Stromal cell of bone marrow (primary cell): ENCODE results near the gene LEMD2.
"Not testable (repeated sequence)": the region's sequence is repeated elsewhere in the genome, so short reads cannot be mapped to it uniquely, and the experiment has no call there.

ENCODE experiments used
- DNase-seq: peaks from one replicate; pipeline ENCODE4 v3.0.0-alpha.2; 2012; ENCODE audit warnings: low read depth

LEMD2 gene

DNA sequence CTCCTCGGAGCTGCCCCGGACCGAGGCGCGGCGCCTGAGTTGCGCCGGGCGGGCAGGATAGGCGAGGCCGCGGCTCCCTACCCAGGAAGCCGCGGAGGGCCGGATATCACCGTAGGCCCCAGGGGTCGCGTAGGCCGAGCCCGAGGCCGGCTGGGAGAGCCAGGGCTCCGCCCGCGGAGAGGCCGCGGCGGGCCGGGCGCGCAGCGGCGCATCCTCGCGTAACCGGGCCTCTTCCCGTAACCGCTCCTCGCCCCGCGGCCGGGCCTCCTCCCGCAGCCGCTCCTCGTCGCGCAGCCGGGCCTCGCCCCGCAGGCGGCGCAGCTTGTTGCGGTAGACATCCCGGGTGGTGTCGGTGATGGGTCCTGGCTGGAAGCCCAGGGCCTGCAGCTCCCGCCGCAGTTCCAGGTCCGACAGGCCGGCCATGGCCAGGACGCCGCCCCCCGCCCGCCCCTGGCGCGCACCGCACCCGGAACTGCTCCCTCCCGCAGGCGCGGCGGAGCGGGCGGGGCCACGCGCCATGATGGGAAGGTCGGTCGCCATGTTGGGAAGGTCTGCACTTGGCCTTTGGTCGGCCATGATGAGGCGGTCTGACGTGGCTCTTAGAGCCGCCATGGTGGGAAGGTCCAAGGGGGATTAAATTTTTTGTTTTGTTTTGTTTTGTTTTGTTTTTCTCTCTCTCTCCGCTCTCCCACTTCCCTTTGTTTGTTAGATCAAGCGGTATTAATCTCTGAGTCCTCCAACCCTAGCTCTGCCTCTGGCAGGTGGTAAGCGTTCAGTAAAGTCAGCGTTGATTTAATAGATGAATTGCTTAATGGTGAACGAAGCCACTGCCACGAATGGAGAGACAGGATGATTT, at the start of gene LEMD2:
LEMD2 (minus strand) TSS at position 437 of the 856 bp plus-strand sequence; CDS start at position 423, 14 bp downstream.
- DNase-seq, result peak; percentile 90

DNA sequence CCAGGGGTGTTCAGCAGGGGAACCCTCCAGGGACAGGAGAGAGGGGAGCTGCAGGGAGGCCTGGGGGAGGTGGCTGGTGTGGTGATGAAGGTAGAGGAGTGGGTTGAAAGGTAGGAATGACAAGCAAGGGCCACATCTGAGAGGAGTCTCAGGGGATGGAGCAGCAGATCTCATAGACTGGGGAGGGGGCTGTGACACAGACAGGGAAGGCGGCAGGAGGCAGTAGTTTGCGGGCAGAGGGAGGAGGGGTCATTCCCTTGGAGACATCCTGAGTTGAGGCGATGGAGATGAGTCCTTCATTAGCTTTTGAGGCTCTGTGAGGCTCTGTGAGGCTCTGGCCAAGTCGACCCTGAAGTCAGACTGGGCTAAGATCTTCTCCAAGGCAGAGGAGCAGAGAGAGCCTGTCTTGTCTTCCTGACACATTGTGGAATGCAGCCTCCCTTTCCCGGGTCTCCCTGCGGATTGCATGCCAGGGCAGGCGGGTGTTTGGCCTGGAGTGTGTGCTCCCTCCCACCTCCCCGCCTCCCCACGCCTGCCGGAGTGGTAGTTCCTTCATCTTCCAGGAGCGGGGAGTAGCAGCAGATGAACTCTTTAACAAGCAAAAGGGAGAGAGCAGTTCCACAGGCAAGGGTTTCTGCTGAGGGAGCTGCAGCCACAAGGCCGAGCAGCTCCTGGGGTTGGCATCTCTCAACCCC, 49.2 kb upstream of the LEMD2 start:
- no peak for DNase-seq

DNA sequence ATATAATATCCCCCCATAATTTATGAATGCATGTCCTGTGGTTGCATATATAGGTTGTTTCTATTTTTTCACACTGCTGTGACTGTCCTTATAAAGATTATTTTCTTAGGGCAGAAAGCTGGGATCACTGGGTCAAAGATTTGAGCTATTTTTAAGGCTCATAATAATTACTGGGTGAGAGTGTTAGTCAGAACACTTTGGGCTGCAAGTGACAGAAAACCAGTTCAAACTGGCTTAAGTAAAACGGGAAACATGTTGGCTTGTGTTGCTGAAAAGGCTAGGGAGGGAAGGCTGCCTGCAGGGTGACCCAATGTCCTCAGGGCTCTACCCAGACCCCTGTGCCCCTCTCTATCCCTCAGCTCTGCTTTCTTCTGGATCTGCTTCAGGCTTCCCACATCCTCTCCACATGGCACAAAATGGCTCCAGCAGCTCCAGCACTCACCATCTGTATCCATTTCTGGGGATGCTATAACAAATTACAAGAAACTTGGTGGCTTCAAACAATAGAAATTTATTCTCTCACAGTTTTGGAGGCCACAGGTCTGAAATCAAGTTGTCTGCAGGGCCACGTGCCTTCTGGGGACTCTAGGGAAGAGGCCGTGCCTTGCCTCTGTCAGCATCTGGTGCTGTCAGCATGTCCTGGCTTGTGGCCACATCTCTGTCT, 48.0 kb upstream of the LEMD2 start:
- no peak for DNase-seq

DNA sequence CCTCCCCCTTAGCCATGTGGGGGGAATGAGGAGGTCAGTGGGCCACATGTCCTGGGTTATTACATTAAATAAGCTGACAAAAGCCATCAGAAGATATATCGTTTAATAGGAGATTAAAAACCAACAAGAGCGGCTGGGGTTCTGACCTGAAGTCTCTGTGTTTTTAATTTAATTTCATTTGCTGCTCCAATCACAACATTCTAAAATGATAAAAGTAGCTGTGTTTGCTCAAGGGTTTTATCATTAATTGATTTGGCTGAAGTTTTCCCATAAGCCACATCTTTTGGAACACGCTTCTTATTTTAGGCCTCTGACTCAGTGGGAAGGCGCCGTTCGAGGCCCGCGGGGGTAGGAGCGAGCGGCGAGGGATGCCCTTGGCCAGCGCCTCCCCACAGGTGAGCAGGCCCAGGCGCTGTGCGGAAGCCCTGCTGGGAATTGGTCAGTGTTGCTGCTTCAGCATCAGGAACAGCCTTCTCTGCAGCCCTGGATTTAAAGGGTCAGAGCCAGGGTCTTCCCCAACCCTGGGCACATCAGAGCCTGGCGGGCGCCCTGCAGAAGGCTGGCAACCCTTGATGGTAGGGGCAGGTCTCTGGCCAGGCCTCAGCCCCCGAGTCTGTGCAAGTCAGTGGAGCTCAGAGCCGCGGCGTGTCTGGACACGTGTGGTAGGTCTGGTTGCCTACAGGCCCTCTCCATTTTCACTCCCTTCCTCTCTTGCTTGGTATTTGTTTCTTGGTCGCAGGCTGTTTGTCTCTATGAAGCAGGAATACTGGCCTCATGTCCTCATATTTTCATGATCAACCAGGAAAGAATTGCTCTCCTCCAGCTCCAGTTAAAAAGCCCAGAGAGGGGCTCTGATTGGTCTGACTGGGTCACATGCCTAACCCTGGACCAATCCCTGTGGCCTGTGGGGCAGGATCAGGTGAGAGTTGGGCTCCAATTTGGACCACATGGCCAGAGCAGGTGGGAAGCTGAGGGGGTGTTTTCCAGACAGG, 45.8 kb upstream of the LEMD2 start:
- DNase-seq, result no peak

DNA sequence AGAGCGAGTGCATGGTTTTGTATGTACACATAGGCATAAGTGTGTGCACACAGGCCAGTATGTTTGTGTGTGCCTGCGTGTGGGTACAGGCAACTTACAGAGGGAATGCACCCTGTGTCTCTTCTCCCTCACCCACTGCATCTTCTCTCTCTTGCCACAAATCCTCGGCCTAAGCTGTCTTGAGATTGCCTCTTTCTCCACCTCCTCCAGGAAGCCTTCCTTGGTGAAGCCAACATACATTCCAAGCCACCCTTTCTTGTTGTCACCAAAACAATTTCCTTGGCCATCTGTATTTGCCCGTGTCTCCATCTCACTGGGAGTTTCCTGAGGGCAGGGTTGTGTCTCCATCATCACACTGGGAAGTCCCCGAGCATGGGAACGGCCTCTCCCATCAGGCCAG, 44.7 kb upstream of the LEMD2 start:
- no peak for DNase-seq

DNA sequence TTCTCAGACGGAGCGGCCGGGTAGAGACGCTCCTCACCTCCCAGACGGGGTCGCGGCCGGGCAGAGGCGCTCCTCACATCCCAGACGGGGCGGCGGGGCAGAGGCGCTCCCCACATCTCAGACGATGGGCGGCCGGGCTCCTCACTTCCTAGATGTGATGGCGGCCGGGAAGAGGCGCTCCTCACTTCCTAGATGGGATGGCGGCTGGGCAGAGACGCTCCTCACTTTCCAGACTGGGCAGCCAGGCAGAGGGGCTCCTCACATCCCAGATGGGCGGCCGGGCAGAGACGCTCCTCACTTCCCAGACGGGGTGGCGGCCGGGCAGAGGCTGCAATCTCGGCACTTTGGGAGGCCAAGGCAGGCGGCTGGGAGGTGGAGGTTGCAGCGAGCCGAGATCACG, 43.9 kb upstream of the LEMD2 start:
- DNase-seq, result not testable (repeated sequence)

DNA sequence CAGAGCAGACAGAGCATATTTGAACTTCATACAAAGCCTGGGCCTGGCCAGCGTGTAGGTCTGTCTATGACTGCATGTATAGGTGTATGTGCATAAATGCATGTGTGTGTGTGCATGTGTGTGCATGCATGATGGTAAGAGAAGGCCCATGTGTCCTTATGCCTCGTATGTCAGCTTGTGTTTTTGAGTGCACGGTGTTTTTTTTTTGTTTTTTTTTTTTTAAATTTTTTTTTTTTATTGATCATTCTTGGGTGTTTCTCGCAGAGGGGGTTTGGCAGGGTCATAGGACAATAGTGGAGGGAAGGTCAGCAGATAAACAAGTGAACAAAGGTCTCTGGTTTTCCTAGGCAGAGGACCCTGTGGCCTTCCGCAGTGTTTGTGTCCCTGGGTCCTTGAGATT, 42.8 kb upstream of the LEMD2 start:
- DNase-seq, result not testable (repeated sequence)

DNA sequence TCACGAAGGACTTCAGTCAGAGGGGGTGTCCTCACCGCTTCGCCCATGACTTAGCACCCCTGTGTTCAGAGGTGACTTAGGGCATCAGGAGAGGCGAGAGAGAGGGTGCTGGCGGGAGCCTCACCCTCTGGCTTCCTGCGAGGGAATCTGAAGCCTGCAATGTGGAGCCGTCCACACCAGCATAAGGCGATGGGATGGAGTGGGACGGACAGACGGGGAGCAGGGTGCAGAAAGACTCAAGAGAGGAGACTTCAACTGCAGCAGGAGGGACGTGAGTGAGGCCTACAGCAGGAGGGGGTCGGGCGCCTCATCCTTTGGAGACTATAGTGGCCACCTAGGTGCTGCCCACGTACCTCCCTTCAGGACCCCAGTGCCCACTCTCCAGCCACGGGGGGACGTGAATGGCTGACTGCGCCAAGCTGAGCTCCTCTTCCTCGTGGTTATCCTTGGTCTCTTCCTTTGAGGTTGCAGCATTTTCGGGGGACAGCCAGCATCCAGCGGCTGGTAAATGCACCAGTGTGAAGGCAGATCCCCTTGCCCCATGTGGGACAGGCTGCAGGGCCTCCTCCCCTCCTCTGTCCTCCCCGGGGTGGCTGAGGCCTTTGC, 41.8 kb upstream of the LEMD2 start:
- DNase-seq, result no peak

DNA sequence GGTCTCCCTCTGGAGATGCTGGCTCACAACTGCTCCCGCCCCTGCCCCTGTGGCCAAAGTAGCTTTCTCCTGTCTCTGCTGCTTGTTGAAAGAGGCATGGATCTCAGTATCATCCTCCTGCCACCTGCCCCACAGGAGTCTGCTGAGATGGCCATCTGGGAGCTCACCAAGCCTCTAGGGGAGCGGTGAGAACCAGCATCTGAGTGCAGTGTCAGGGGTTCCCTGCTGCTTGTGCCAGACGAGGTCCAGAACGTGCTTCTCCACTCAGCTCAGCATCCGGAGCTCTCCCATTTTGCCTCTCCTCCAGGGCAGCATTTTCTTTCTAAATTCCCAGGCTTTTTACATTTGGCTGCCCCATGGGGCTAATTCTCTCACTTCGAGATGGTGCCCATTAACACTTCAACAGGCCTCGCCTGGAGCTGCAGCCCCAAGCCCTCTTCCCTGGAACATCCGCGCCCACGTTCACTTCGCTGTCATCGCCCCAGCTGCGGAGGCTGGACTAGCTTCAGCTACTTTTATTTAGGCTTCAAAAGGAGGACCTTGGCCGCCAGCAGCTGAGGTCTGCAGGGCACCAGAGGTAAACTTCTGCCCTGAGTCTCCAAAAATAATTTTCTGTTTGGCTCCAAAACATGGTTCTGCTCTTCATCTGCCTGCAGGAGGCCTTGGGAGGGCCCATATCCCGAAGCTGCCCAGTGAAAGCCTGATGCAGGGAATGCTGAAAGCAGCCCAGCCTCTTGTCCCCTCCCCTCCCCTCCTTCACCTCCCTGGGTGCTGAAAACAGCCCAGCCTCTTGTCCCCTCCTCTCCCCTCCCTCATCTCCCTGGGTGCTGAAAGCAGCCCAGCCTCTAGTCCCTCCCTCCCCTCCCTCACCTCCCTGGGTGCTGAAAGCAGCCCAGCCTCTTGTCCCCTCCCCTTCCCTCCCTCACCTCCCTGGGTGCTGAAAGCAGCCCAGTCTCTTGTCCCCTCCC, 40.1 kb upstream of the LEMD2 start:
- no peak for DNase-seq

DNA sequence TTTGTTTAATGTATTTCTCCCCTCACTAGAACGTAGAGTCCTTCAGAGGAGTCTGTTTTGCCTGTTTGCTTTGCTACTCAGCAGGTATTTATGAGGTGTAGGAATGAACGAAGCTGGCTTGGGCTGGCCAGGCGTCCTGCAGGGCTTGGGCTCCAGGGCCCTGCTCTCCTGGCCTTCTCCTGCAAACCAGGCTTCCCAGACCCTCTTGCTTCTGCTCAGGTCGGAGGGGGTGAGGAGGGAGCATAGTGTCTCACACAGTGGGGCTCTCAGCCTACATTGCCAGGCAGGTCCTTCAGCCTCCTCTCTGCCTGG, 39.5 kb upstream of the LEMD2 start:
- no peak for DNase-seq

DNA sequence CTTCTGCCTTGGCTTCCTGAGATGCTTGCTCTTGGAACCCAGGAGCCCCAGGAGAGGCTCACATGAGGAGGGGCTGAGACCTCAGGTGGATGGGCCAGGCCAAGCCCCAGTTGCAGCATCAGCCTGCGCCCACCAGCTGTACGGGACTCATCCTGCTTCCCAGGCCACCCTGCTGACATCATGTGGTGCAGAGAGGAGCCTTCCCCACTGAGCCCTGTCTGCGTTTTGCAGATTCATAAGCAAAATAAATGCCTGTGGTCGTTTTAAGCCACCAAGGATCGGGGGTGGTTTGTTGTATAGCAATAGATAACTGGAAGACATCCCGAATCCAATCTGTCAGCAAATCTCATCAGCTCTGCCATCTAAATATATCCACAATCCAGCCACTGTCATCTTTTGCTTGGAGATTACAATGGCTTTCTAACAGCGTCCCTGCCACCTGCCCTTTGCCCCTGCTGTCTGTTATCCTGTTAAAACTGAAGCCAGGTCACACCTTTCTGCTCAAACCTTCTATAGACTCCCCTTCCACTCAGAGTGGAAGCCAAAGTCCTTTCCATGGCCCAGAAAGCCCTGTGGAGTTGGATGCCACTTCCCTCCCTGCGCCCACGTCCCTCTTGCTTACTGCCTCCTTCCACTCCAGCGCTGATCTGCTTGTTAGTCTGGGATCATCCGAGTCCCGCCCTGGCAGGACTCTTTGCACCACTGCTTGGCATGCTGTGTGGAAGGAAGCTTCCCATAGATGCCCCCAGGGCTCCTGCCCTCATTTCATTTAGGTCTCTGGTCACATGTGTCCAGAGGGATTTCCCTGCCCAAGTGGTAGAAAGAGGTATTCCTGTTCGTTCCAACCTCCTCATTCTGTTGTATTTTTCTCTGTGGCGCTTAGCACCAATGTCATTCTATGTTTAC, 38.9 kb upstream of the LEMD2 start:
- DNase-seq, result no peak

DNA sequence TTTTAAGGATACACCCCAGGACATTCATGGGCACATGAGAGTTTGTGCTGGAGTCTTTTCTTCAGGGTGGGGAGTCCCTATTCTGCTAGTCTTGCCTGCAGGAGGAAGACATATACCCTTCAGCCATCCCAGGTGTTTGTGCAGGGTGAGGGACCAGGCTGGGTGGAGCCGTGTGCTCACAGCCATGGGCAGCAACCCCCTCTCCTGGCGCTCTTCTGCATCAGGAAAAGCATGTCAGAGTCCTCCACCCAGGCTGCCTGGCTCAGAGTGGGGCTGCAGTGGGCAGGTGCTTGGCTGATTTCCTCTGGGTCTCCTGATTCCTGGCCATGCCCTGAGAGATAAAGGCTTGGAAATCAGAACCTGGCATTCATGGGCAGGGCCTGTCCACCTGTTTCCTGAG, 37.6 kb upstream of the LEMD2 start:
- no peak for DNase-seq

DNA sequence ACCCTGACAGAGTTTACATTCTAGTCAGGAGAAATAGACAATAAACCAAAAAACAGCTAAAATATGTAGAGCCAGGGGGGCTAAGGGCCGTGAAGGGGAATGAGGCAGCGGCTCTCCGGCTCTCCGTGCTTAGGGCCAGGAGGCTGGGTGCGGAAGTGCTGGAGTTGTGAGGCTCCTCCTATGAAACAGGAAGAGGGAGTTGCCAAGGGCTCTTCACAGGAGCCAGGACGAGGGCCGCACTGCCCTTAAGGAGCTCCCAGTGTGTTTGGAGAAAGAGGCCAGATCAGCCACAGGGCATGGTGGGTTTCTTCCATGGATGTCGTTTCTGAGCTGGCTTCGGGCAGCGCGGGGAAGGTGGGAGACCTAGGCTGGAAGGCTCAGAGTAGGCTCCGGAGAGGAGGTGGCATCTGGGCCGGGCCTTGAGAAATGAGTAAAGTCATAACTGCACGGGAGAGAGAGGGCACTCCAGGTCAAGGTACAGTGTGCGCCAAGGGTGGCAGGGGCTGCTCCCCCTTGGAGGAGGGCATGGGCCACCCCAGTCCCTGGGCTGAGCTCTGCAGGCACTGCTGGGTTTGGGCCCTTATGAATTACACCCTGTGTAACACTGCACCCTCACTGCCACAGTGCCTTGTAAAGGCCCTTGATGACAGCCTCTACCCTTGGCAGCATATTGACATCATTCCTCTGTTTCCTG, 35.7 kb upstream of the LEMD2 start:
- no peak for DNase-seq

DNA sequence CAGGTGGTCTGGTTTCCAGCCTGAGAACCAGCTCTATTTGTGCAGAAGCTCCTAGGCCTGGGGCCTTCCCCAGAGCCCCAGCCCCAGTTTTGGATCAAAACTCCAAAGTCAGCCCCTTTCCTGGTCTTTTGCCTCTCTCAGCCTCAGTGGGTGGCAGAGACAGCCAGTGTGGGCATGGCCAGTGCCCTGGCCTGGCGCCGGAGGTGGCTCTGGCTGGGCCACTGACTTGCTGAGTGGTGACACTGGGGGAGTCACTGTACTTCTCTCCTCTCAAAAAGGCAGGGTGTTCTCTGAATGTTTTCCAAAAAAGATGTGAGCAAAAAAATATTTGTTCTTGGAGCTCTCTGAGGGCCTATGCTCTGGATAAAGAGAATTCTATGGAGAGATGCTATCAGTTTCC, 34.9 kb upstream of the LEMD2 start:
- no peak for DNase-seq

DNA sequence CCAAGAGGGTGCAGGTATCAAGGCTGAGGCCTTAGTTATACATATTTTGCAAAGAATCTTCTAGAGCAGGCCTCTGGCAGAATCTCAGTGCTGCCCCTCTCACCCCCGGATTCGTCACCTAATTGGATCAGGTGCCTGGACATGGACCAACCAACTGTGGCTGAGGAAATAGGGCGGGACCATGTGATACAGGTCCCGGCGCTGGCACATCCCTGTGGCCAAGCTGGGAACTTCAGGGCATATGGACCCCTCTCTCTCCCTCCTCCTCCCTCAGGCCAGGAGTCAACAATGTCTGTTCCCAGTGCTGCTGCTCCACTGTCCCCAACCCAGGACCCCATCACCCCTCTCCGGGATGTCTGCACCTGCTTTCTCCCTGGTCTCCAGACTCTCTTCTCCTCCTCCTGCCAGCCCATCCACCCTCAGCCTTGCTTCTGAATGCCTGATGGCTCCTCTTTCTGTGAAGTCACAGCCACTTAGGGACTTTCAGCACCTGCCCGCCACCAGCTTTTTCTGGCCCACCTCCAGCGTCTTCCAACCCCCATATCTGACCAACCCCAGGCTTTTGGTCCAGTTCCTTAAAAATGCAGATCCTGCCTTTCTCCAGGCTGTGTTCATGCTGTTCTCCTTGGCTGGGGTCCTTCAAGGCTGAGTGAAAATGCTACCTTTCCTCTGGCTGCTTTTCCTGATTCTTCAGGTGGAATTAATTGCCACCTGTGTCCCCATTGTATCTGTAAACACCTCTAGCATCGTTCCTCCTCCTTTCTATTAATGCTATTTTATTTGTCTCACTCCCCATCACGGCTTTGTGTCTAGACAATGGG, 33.9 kb upstream of the LEMD2 start:
- DNase-seq, result no peak

DNA sequence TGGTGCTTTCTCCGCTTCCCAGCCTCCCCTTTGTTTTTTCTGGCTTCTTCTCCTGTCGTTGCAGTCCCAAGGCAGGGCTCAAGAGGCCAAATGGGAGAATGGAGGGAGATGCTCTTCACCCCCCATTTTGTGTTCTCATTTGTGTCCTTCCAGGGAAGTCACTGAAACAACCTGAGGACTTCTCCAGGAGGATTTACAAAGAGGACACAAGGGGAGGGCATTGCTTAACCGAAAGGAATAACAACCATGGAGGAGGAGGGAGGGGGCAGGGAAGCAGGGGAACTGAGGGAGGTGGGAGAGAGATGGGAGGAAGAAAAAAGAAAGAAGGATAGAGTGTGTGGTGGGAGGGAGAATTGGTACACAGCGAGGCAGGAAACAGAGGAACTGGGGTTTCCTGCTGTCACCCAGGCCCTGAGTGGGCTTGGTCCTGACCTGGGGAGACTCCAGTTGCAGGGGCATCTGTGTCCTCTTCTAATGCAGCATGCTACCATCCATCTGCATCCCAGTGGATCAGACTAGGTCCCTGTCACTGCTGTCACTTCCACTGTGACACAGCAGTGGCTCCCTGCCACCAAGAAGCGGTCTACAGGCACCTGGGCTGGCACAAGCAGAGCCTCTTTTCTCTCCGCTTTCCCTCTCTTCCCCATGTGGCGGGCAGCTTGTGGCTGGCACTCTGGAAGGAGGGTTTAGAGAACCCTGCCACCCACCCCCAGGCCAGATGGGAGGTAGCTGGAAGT, 32.0 kb upstream of the LEMD2 start:
- DNase-seq, result no peak

DNA sequence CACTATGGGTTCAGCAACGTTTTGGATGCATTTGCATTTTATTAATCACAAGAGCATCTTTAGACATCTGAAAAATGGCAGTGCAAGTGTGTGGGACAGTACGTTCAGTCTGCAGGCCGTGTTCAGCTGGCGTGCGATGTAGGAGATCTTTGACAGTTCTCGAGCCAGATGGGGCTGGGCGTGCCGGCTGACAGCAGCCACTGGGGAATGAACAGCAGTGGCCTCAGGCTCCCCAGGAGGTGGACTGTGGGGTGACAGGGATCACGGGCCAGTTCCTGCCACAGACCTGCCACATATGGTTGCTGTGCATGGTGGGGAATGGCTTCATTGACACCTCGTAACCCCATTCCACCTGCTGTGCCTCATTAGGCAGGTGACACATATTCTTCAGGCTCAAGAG, 31.3 kb upstream of the LEMD2 start:
- DNase-seq, result no peak
